CD4-positive, alpha-beta T cell treated with Interleukin-6 for 4 hours (primary cell): ENCODE measurements around the gene CEP112.
"Not testable (repeated sequence)": the region's sequence is repeated elsewhere in the genome, so short reads cannot be mapped to it uniquely, and the experiment has no call there.

Experiments
- DNase-seq: peaks from one replicate; pipeline ENCODE4 v3.0.0-alpha.2; 2020; ENCODE audit warnings: mixed read lengths

CEP112 gene

DNA sequence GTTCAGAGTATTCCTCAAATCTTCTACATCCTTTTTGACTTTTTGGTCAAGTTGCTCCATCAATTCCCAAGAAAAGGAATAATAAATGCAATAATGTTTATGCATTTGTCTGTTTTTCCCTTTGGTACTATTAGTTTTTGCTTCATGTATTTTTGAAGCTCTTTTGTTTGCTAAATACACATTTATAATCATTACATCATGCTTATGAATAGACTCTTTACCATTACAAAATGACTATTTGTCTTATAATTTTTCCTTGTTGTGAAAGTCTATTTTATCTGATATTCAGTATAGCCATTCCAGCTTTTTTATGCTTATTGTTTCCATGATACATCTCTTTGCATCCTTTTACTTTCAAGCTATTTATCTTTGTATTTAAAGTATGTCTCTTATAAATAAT is 41.2 kb downstream of the CEP112 start:
- no peak for DNase-seq

DNA sequence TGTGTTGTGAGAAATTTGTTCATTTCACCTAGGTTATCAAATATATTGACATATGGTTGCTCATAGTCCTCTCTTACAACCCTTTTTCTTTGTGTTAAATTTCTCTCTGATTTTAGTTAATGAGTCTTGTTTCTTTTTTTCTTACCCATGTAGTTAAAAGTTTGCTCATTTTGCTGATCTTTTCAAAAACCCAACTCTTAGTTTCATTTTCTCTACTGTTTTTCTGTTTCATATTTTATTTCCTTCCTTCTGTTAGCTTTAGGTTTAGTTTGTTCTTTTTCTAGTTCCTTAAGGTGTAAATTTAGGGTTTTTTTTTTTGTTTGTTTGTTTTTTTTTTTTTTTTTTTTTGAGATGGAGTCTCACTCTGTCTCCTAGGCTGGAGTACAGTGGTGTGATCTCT is 42.4 kb downstream of the CEP112 start:
- DNase-seq = no peak

DNA sequence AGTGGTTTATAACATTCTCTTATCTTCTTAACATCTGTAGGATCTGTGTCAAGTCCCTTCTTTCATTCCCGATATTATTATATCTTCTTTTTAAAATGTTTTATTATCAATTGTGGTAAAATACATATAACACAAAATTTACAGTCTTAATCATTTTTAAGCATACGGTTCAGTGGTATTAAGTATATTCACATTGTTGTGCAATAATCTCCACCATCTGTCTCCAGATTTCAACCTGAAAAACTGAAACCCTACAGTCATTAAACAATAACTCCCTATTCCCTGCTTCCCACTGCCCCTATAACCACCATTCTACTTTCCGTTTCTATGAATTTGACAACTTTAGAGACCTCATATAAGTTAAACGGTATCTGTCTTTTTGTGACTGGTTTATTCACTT is 45.5 kb downstream of the CEP112 start:
- DNase-seq = no peak

DNA sequence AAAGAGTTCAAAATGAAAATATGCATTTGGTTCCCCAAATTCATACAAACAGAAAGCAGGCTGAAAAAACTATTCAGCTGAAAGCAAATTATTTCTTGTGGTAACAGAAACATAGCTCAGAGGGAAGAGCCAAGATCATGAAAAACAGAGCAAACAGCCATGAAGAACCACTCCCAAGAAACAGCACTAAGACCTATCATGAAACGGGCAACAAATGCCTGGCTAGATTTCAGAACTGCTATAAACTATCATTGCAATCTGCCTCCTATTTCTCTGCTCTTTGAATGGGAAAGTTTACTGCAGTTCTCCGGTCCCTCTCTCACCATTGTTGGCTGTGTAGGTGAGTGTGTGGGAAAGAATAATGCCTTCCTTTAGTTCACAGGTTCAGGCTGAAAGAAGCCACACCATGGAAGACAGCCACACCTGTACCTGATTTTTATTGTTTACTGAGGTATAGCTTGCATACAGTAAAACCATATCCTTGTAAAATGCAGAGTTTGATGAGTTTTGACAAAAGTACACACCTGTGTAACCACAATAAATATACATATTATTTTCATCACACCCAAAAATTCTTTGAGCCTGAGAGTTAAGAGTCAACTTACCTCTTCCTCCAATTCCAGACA is 48.2 kb downstream of the CEP112 start:
- no peak for DNase-seq

DNA sequence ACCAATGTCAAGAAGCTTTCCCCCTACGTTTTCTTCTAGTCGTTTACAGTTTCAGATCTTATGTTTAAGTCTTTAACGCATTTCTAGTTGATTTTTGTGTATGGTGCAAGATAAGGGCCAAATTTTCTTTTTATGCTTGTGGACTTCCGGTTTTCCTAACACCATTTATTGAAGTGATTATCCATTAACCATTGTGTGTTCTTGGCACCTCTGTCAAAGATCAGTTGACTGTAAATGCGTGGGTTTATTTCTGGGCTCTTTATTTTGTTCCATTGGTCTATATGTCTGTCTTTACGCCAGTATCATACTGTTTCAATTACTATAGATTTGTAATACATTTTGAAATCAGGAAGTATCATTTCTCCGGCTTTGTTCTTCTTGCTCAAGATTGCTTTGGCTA is 49.5 kb downstream of the CEP112 start:
- no peak for DNase-seq

DNA sequence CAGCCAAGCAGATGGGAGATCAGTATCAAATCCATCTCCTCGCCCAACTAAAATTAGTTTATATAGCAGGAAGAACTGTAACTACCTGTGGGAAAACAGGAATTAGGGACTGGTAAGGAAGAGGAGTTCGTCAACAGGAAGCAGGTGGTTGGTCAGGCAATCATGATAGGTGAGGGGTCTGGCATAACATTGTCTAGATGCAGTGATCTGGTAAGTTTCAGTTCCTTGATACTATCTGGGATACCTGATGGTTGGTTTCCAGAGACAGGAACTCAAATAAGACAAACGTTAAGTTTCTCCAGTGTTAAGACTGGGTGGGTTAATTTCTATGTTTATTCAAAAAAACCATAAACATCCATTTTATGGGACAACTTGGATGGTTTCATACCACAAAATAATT is 53.8 kb downstream of the CEP112 start:
- no peak for DNase-seq

DNA sequence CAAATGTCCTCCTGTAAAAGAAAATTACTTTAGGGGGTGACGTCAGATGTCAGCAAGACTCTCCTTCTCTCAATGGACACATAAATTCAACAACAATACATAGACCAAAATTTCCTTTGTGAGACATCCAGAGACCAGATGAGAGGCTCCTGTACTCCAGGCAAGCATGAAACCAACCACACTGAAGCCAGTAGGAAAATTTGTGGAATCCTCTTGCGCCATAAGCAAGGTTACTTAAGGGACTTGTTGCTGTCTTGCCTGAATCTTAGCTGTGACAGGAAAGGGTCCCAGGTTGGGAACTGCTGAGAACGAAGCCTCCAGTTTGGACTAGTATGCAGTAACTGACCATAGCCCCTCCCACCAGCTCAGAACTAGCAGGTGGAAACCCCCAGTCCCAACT is 56.0 kb downstream of the CEP112 start:
- DNase-seq = no peak

DNA sequence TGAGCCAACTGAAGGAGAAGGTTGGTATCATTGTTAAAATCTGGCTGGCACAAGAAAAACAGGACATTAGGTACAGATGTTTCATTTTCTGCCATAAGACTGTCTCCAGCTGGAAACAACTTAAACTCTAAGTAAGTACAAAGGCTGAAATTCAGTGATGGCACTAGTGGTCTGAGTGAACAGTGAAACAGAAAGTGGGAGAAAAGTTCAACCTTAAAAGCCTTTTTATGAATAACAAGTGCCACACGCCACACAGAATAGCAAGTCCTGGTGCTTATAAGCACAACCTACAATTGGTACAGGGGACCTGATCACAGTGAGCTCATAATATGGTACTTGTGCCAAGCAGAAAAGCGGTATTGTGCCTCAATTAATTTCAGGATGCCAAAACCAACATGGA is 56.7 kb downstream of the CEP112 start:
- no peak for DNase-seq

DNA sequence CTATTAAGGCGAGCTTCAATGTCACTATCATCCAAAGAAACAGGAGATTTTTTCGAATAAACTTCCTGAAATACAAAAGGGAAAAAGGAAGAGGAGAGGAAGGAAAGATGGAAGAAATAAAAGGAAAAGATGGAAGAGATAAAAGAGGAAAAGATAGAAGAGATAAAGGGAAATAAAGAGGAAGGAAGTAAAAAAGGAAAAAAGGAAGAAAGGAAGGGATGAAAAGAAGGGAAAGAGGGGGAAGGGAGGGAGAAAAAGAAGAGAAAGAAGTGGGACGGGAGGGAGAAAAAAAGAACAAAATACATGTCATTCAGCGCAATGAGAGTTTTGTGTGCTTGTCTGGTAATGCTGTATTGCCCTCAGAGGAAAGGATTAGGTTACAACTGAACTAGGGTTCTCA is 62.2 kb downstream of the CEP112 start:
- no peak for DNase-seq

DNA sequence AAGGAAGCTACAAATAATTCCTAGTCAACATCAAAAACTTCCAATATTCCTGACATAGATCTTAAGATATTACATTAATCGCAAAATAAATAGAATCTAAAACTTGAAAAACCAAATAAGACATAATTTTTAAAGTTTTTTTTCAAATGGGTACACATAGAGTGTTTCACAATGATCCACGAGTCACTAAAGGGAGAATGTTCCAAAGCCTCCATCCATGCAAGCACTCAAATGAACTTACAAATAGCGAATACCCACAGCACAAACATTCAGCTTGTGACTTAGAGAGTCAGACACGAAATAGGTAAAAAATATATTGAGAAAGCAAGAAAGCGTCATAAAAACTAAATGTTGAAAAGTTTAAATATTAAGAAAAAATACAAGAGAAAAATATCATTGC is 65.7 kb downstream of the CEP112 start:
- no peak for DNase-seq

DNA sequence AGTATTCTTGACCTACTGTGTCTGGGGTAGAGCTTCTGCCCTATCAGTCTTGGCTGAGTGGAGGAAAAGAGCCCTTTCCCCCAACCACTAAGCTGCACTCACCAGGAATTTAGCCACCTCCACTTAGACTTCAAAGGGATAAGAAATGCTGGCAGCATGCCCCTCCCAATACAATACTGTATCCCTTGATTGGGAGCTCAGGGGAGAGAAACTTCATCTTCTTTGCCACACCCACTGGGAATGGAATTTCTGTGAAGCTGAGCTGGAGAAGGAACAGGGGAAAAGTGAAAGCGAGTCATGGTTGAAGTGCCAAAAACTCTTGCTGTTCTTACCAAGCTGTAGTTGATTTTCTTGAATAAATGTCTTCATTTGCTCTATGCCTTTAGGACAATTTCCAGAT is 68.8 kb downstream of the CEP112 start:
- no peak for DNase-seq

DNA sequence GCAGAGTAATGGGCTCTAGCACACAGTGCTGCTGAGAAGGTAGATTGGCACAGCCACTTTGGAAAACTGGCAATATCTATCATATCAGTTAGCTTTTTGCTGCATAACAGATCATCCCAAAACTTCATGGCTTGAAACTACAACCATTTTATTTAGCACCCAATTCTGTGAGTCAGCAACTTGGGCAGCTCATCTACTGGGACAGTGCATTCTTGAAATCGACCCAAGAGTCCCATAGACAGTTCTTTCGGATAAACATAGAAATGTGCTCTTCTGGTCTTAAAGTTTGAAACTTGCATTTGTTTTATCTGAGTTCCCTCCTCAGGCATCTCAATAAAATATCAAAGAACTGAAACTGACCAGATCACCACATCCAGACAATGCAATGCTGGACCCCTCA is 76.7 kb downstream of the CEP112 start:
- no peak for DNase-seq

DNA sequence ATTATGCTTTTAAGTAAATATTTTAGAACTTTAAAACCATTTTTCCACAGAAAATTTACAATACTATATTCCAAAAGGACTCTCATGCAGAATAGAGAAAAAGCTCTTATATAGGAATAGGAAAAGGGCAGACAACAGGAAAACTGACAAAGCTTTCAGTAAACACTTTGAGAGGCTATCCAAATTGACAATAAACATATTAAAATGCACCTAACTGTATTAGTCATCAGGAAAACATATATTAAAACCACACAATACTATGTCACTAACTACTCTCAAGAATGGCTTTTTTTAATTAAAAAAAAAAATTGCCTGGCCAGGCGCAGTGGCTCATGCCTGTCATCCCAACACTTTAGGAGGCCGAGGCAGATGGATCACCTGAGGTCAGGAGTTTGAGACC is 77.3 kb downstream of the CEP112 start:
- DNase-seq = no peak

DNA sequence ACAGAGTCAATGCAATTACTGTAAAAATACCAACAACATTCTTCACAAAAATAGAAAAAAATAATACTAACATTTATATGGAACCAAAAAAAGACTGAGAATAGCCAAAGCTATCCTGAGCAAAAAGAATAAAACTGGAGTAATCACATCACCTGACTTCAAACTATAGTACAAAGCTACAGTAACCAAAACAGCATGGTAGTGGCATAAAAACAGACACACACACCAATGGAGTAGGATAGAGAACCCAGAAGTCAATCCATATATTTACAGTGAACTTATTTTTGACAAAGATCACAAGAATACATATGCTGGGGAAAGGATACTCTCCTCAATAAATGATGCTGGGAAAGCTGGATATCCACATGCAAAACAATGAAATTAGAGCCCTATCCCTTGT is 84.2 kb downstream of the CEP112 start:
- DNase-seq = no peak

DNA sequence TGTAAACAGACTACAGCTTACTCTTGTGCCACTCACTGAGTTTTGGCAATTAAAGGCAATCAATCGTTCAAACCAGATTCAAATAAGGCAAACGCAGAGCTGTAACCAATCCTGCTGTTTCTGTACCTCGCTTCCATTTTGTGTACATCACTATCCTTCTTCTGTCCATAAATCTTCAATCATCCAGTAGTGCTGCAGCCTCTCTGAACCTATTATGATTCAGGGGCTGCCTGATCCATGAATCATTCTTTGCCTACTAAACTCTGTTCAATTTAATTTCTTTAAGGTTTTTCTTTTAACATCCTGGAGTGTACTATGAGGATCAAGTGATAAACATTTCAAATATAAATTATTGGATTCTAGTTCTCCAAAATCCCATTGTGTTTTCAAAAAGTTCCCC is 93.9 kb downstream of the CEP112 start:
- DNase-seq = no peak

DNA sequence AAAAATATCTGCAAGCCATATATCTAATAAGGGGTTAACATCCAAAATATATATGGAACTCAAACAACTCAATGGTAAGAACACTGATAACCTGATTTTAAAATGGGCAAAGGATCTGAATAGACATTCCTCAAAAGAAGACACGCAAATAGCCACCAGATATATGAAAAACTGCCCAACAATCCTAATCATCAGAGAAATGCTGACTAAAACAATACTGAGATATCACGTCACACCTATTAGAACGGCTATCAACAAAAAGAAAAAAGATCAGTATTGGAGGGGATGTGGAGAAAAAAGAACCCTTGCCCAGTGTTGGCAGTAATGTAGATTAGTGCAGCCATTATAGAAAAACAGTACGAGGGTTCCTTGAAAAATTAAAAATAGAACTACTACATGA is 97.2 kb downstream of the CEP112 start:
- no peak for DNase-seq

DNA sequence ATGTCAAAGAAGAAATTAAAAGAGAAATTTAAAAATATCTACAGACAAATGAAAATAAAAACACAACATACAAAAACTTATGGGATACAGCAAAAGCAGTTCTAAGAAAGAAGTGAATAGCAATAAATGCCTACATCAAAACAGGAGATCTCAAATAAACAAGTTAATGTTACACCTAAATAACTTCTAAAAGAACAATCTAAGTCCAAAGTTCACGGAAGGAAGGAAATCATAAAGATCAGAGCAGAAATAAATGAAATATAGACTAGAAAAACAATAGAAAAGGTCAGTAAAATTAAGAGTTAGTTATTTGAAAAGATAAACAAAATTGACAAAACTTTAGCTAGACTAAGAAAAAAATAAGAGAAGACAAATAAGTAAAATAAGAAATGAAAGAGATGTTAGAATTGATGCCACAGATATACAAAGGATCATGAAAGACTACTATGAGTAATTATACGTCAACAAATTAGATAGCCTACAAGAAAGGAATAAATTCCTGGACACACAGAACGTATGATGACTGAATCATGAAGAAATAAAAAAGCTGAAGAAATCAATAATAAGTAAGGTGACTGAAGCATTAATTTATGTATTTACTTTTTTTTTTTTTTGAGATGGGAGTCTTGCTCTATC is 100.4 kb downstream of the CEP112 start:
- DNase-seq = no peak

DNA sequence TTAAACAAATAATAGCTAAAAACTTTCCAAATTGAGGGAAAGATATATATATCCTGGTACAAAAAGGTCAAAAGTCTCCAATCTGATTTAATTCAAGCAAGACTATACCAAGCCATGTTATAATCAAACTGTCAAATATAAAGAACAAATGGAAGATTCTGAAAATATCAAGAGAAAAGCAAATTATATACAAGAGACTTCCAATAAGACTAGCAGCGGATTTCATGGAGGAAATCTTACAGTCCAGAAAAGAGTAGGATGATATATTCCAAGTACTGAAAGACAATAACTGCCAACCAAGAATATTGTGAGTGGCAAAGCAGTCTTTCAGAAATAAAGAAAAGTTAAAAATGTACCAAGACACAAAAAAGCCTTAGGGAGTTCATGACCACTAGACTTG is 102.2 kb downstream of the CEP112 start:
- no peak for DNase-seq

DNA sequence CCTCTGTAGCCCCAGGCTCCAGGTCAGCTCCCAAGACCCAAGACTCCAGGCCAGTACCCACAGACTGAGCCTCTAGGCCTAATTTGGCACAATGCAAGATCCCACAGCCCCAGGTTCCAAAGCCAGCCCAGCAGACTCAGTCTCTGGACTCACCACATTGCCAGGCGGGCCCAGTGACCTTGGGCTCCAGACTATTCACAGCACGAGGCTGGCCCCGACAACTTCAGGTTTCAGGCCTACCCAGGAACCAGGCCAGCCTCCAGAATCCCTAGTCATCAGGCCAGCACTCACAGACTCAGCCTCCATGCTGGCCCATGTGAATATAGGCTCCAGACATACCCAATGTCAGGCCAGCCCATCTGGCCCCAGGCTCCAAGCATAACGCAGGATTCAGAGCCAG is 103.8 kb downstream of the CEP112 start:
- no peak for DNase-seq

DNA sequence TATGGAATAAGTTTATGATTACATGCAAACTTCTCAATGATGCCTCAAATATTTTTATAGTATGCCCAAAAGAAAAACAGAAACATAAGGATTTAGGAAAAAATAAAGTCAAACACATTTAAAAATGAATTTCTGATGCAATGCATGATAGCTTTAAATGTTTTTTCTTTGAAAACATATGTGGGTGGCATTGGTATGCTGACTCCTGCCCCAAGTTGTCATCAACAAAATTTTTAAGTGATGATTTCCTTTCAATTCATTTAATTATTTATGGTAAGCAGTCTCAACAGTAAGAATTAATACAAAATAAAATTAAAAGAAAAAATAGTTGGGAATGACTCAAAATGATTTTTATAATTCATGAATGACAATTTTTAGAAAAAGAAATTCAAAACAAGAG is 104.9 kb downstream of the CEP112 start:
- DNase-seq = no peak

DNA sequence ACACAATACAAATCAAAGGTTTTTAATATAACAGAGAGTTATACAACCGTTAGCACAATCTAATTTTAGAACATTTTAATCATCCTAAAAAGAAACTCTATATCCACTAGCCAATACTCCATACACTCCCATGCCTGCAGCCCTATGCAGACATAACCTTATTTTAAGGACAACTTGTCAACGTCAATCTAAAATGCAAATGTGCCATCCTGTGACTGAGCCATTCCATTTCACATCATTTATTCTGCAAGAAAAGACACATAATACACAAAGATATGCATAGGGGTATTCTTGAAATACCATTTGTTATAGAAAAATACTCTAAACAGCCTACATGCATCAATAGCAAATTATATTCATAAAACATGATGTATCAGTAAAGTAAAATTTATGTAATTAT is 106.7 kb downstream of the CEP112 start:
- DNase-seq = no peak

DNA sequence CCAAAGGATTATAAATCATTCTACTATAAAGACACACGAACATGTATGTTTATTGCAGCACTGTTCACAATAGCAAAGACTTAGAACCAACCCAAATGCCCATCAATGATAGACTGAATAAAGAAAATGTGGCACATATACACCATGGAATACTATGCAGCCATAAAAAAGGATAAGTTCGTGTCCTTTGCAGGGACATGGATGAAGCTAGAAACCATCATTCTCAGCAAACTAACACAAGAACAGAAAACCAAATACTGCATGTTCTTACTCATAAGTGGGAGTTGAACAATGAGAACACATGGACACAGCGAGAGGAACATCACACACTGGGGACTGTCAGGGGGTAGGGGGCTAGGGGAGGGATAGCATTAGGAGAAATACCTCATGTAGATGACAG is 111.3 kb downstream of the CEP112 start:
- DNase-seq = not testable (repeated sequence)

DNA sequence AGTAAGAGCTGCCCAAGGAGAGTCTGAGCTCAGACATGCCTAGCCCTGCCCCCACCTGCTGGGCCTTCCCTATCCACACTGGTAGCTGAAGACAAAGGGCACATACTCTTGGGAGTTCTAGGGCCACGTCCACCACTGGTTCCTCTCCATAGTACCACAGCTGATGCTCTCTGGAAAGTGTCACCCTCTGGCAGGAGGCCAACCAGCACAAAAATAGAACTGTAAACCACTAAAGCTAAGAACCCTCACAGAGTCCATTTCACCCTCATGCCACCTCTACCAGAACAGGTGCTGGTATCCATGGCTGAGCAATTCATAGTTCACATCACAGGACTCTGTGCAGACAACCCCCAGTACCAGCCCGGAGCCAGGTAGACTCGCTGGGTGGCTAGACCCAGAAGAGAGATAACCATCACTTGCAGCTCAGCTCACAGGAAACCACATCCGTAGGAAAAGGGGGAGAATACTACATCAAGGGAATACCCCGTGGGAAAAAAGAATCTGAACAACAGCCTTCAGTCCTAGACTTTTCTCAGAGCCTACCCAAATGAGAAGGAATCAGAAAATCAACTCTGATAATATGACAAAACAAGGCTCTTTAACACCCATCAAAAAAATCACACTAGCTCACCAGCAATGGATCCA is 115.3 kb downstream of the CEP112 start:
- no peak for DNase-seq

DNA sequence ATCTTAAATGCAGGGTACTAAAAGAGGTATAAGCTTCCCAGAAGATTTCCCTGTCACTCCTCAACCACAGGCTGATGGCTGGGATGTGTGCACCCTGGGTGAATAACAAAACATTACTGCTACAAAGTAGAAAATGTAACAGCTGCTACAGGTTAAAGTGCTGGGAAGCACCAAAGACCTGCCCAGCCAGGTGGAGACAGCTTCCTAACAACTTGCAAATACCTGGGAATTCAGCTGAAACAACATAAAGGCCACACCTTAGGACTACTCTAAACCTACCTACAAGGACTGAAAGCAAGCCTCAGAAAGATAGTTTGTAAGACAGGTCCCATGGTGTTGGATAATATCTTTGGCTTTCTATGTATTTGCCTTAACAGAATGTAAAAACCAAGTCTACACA is 118.5 kb downstream of the CEP112 start:
- no peak for DNase-seq

DNA sequence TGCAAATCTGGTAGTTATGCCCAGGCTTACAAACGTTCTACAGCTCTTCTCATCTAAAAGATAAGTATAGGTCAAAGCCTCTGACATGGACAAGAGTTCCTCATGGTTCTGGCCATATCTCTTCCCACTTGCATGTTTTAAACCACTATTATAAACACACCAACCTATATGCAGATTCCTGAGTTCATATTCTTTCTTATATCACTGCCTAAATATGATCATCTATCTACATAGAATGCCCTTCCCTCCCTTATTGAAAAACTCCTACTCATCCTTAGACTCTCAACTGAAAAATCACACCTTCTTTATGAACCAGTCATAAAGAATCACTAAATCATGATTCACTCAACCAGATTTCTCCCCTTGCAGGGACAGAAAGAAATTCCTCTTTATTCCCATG is 128.2 kb downstream of the CEP112 start:
- DNase-seq = no peak
